A549 treated with AZD2906 at 1 μM for 4 hours (cell line): Measurements from ENCODE around the gene PIGX. TPM values are rescaled to one million over a fixed set of nuclear protein-coding genes. Genes with fewer than 3 reads are reported as not detected.

Experiments
- total RNA-seq: library from RNA; stranded (reverse); fragments of 200-300 nt; extraction: Qiagen RNA extraction; gene quantifications from 5 replicates; pipeline ENCODE4 v1.2.3, GENCODE V29; 2022

PIGX gene
- 28.7 to 32.7 TPM (median 32.4 TPM) in 5 replicates for total RNA-seq

GRCh38 chr3:196711838-196712513 lies at the start of gene PIGX, which contains the start of gene CEP19:
TSS of gene PIGX (plus strand) at chr3:196712377.
TSS of gene CEP19 (minus strand) at chr3:196712250. CDS start at chr3:196708657, 3,593 bp downstream.

DNA sequence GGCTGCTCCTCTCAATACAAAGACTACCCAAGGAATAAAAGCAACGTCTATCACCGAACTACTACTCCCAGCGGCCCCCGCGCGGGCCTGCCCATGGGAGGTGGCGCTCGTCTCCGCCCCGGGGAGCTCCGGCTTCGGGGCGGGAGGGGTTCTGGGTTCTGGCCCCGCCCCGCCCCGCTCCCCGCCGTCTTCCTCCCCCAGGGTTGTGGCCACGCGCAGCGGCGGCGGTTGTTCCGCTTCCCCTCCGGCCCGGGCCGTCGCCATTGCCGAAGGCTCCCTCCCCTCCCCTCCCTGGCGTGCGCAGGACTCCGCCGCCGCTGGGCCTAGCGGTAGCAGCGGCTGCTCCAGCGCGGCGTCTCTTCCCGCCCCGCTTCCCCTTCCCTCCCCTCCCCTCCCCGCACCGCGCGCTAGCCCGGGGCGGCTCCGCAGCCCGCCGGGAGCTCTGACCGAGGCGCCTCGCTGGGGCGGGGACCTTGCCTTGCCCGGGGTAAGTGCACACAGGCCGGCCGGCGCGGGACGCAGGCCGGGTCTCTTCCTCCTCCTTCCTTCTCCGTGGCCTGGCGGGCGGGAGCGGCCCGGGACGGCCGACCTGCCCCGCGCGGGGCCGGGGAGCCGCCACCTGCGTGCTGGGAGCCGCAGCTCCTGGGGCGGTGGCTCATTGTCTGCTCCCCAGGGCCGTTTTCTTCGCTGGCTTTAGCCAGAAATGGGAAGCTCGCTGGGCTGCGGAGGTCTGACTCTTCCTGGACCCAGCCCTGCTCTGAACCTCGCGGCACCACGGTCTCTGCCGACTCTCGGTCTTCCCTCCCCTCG lies 27.7 kb downstream of the PIGX start, which contains the start of gene PAK2:
TSS of gene PAK2 (plus strand) at position 187 of the 810 bp plus-strand sequence. CDS start 42,790 bp downstream, outside the sequence.

Other genes with a start within 250 kb of the PIGX start
- gene RNF168, start 208.6 kb upstream of the PIGX start, total RNA-seq: 3.2 to 4.4 TPM (median 3.7 TPM) in 5 replicates
- gene SMCO1, start 197.0 kb upstream of the PIGX start, total RNA-seq: 0.03 TPM in 1 of 5 replicates, not detected in the others
- gene WDR53, start 143.8 kb upstream of the PIGX start, total RNA-seq: 7.1 to 9.6 TPM (median 8.8 TPM) in 5 replicates
- 5.8 to 7.5 TPM (median 6.9 TPM) in 5 replicates for gene FBXO45, start 143.7 kb upstream of the PIGX start, total RNA-seq
- gene NRROS, start 72.7 kb upstream of the PIGX start, total RNA-seq: 0.05 TPM in 1 of 5 replicates, not detected in the others
- gene CEP19, start 127 bp upstream of the PIGX start, total RNA-seq: 2.4 to 3.1 TPM (median 2.6 TPM) in 5 replicates
- 32.1 to 57.2 TPM (median 37.9 TPM) in 5 replicates for gene PAK2, start 27.5 kb downstream of the PIGX start, total RNA-seq
- 5.3 to 7.1 TPM (median 5.9 TPM) in 5 replicates for gene SENP5, start 155.5 kb downstream of the PIGX start, total RNA-seq
- gene NCBP2, start 230.2 kb downstream of the PIGX start, total RNA-seq: 39.8 to 46.2 TPM (median 41.7 TPM) in 5 replicates